Neuronal stem cell (in vitro differentiated cells): ENCODE data around the gene RGS6.

Source experiments
- DNase-seq: peaks from one replicate; pipeline ENCODE4 v3.0.0-alpha.2; 2013; ENCODE audit warnings: low spot score
- H2AFZ ChIP-seq: one replicate; pipeline ENCODE4 v1.6.1; 2013; ENCODE audit warnings: mild to moderate bottlenecking, low read length, inconsistent platforms
- H2AK5ac ChIP-seq: 2 replicates; pipeline ENCODE4 v1.6.1; 2013; ENCODE audit warnings: low read depth, mild to moderate bottlenecking, inconsistent platforms, low read length, moderate library complexity, mixed read lengths
- H2BK120ac ChIP-seq: 2 replicates; pipeline ENCODE4 v1.6.1; 2013; ENCODE audit warnings: low read depth, mild to moderate bottlenecking, inconsistent platforms, low read length, moderate library complexity, mixed read lengths
- H2BK12ac ChIP-seq: one replicate; pipeline ENCODE4 v1.6.1; 2013; ENCODE audit warnings: low read length, inconsistent platforms
- H2BK15ac ChIP-seq: 2 replicates; pipeline ENCODE4 v1.6.1; 2013; ENCODE audit warnings: mild to moderate bottlenecking, low read length, inconsistent platforms, mixed read lengths
- H2BK5ac ChIP-seq: one replicate; pipeline ENCODE4 v1.6.1; 2013; ENCODE audit warnings: inconsistent platforms, mild to moderate bottlenecking, low read length, moderate library complexity
- H3K14ac ChIP-seq: one replicate; pipeline ENCODE4 v1.6.1; 2013; ENCODE audit warnings: low read length, inconsistent platforms
- H3K18ac ChIP-seq: 2 replicates; pipeline ENCODE4 v1.6.1; 2013; ENCODE audit warnings: low read length, inconsistent platforms
- H3K23ac ChIP-seq: 2 replicates; pipeline ENCODE4 v1.6.1; 2013; ENCODE audit warnings: low read depth, mild to moderate bottlenecking, mixed read lengths, low read length, inconsistent platforms; ENCODE audit not compliant: poor library complexity
- H3K27ac ChIP-seq: replicated peaks from 3 replicates; pipeline ENCODE4 v1.5.1; 2013; ENCODE audit warnings: low read length, inconsistent platforms
- H3K27me3 ChIP-seq, 3 experiments: 2 replicates each; pipeline ENCODE4 v1.6.1; 2013; ENCODE audit warnings: low read length in 3 of 3, mild to moderate bottlenecking in 2 of 3, inconsistent platforms in 1 of 3, low read depth in 1 of 3, mixed read lengths in 1 of 3, moderate library complexity in 1 of 3; ENCODE audit not compliant: control insufficient read depth in 3 of 3, insufficient read depth in 3 of 3
- H3K36me3 ChIP-seq, 2 donors: replicated peaks in 1 of 2; 2 replicates each; pipeline ENCODE4 v1.6.1; 2013; ENCODE audit warnings: low read length in 2 of 2; ENCODE audit not compliant: control insufficient read depth in 2 of 2, insufficient read depth in 2 of 2
- H3K4ac ChIP-seq: 2 replicates; pipeline ENCODE4 v1.6.1; 2013; ENCODE audit warnings: inconsistent platforms, mild to moderate bottlenecking, low read length, moderate library complexity
- H3K4me1 ChIP-seq, 2 donors: 1 replicate in 1 of 2; 2 replicates in 1 of 2; pipeline ENCODE4 v1.6.1; 2013; ENCODE audit warnings: low read length in 2 of 2, low read depth in 1 of 2; ENCODE audit not compliant: control insufficient read depth in 2 of 2, insufficient read depth in 1 of 2
- H3K4me2 ChIP-seq: one replicate; pipeline ENCODE4 v1.6.1; 2013; ENCODE audit warnings: mild to moderate bottlenecking, low read length, inconsistent platforms; ENCODE audit not compliant: insufficient read depth, poor library complexity, severe bottlenecking
- H3K4me3 ChIP-seq, 2 donors: 2 replicates each; pipeline ENCODE4 v1.5.1; 2013; ENCODE audit warnings: low read length in 2 of 2, mild to moderate bottlenecking in 2 of 2, inconsistent platforms in 1 of 2, moderate library complexity in 1 of 2
- H3K79me1 ChIP-seq: one replicate; pipeline ENCODE4 v1.6.1; 2013; ENCODE audit warnings: low read depth, mild to moderate bottlenecking, inconsistent platforms, low read length, moderate library complexity
- H3K9ac ChIP-seq: one replicate; pipeline ENCODE4 v1.6.1; 2013; ENCODE audit warnings: mild to moderate bottlenecking, low read depth, low read length, inconsistent platforms; ENCODE audit not compliant: poor library complexity
- H3K9me3 ChIP-seq, 2 donors: replicated peaks in 1 of 2; 2 replicates each; pipeline versions ENCODE3 to v1.6.1; 2013; ENCODE audit warnings: low read length in 2 of 2, mild to moderate bottlenecking in 2 of 2, inconsistent platforms in 1 of 2, low read depth in 1 of 2, mixed read lengths in 1 of 2, moderate library complexity in 1 of 2; ENCODE audit not compliant: control insufficient read depth in 2 of 2, insufficient read depth in 1 of 2
- H4K8ac ChIP-seq: one replicate; pipeline ENCODE4 v1.6.1; 2013; ENCODE audit warnings: low read depth, mild to moderate bottlenecking, inconsistent platforms, low read length, moderate library complexity
- H4K91ac ChIP-seq: one replicate; pipeline ENCODE4 v1.6.1; 2013; ENCODE audit warnings: low read length, low read depth, mild to moderate bottlenecking, inconsistent platforms; ENCODE audit not compliant: poor library complexity
- WGBS, 2 donors: extraction: QIAGEN DNeasy Blood & Tissue Kit; methylation state at CpG; one replicate each; pipeline ENCODE4 v1.1.7; 2013; ENCODE audit warnings: missing lambda C conversion rate in 2 of 2, mixed read lengths in 1 of 2; ENCODE audit not compliant: insufficient read length in 2 of 2, insufficient replicate concordance in 1 of 2; ENCODE audit errors: extremely low coverage in 2 of 2; 5-methylcytosine and 5-hydroxymethylcytosine counted together

Gene RGS6

DNA sequence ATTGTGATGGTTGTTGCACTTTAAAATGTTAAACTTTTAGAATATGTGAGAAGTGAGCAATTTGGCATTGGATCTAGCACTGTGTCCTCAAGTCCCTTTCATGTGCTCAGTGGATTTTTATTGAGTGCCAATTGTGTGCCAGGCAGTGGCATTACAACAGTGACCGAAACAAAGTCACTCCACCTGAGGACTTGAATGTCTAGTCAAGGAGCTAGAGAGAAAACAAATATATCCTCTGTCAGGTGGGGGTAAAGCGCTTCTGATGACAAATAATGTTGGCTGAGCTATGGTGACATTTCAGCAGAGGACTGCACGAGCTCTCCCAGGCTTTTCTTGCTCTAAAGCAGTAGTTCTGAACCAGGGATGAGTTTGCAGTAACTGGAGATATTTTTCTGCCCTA, 240.4 kb downstream of the RGS6 start:
- Histone ChIP-seq H3K9me3 (no peaks in the 10 kb centered on the region), H2BK5ac (no peak overlapping the region), H3K27ac (no peak overlapping the region), H4K91ac (no peak overlapping the region), H2AK5ac (no peak overlapping the region), H3K14ac (no peak overlapping the region), H2BK120ac (no peak overlapping the region), H3K79me1 (no peaks in the 10 kb centered on the region), H3K9ac (no peak overlapping the region), H3K36me3 (no peaks in the 10 kb centered on the region), H3K4me1 (no peaks in the 10 kb centered on the region), H3K23ac (no peak overlapping the region), H3K18ac (no peak overlapping the region), H4K8ac (no peak overlapping the region), H3K4me3 (no peak overlapping the region), H2BK12ac (no peak overlapping the region), H3K4me2 (no peak overlapping the region), H3K27me3 (no peaks in the 10 kb centered on the region), H3K4ac (no peak overlapping the region), H2BK15ac (no peak overlapping the region), H2AFZ (no peak overlapping the region)
- WGBS, 2 donors = no CpG with 5 or more reads among the region's 3 CpGs
- no peak for DNase-seq

DNA sequence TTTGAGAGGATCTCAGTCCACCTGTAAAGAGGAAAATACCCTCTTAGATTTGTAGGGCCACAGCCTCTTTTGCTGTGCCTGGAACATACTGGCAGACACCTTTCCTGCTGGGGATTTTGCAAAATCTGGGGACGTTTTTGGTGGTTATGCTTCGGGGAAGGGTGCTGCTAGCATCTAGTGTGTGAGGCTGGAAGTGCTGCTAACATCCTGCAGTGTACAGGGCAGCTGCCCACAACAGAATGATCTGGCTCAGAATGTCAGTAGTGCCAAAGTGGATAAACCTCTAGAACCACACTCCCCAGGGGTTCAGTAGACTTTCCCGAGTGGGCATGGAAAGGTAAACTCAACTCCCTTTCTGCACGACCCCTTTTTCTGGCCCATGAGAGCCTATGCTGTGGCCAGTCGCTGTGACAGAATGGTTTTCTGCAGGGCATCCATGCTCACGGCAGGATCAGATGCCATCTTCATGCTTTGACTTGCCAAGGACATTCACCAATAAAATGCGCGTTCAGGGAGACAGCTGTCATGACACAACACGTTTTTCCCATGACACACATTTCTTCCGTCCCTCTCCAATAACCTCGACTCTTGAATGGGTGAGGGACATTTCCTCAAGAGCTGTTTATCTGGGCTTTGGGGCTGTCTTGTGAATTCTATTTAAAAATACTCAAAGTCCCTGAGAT, 240.9 kb downstream of the RGS6 start:
- Histone ChIP-seq H3K18ac (no peak overlapping the region), H4K91ac (no peak overlapping the region), H2BK5ac (no peak overlapping the region), H3K27ac (no peak overlapping the region), H3K9ac (no peak overlapping the region), H2BK15ac (no peak overlapping the region), H3K14ac (no peak overlapping the region), H3K4me2 (no peak overlapping the region), H2BK12ac (no peak overlapping the region), H2AFZ (no peak overlapping the region), H2BK120ac (no peak overlapping the region), H3K4me3 (no peak overlapping the region), H3K23ac (no peak overlapping the region), H2AK5ac (no peak overlapping the region), H3K27me3 (no peaks in the 10 kb centered on the region), H3K4ac (no peak overlapping the region), H3K36me3 (no peaks in the 10 kb centered on the region), H4K8ac (no peak overlapping the region), H3K79me1 (no peaks in the 10 kb centered on the region), H3K4me1 (no peaks in the 10 kb centered on the region), H3K9me3 (no peaks in the 10 kb centered on the region)
- DNase-seq = no peak
- no CpG with 5 or more reads among the region's 11 CpGs for WGBS, 2 donors

DNA sequence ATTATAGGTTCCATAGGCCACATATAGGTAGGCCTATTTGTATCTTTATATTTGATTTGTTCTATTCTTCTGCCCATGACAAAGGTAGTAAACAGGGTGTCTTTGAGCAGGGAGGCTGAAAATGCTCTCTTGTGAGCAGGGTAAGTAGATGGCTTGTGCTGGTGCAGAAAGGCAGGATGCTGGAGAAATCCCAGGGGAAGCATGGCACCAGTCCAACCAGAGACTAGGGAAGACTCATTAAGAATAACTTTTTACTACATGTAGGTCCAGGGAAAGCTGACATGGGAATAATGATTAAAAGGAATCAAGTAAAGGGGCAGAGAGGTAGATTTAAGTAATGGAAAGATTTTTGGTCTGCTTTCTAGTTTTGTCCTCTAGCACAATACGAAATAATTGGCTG, 245.0 kb downstream of the RGS6 start:
- Histone ChIP-seq H3K4ac (no peak overlapping the region), H2BK15ac (no peak overlapping the region), H3K4me1 (no peaks in the 10 kb centered on the region), H2BK12ac (no peak overlapping the region), H3K9me3 (no peaks in the 10 kb centered on the region), H2BK5ac (no peak overlapping the region), H2AFZ (no peak overlapping the region), H4K8ac (no peak overlapping the region), H3K9ac (no peak overlapping the region), H3K36me3 (no peaks in the 10 kb centered on the region), H3K23ac (no peak overlapping the region), H2AK5ac (no peak overlapping the region), H4K91ac (no peak overlapping the region), H3K79me1 (no peaks in the 10 kb centered on the region), H3K14ac (no peak overlapping the region), H3K18ac (no peak overlapping the region), H3K4me3 (no peak overlapping the region), H2BK120ac (no peak overlapping the region), H3K27ac (no peak overlapping the region), H3K27me3 (no peaks in the 10 kb centered on the region), H3K4me2 (no peak overlapping the region)
- DNase-seq = no peak
- WGBS, 2 donors = no CpG with 5 or more reads among the region's 1 CpG

DNA sequence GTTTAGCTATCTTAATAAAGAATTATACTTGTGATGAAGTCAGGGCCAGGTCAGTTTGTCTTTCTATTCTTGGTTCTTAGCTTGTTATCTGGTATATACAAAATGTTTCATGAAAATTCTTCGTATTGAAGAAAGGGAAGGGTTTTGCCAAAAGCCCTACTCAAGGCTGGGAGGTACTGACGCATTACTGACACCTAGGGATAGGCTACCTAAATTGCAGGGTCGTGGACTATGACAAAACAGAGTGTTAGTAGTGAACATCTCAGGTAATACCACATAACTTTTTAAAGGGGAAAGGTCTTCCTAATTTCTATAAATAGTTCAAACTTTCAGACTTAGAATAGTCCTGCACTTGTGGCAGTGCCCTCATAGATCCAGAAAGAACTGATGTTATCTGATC, 246.3 kb downstream of the RGS6 start:
- H3K9me3 ChIP-seq = no peaks in the 10 kb centered on the region
- no peaks in the 10 kb centered on the region for H3K36me3 ChIP-seq
- H2BK12ac ChIP-seq = no peak overlapping the region
- H3K27me3 ChIP-seq = no peaks in the 10 kb centered on the region
- no peak overlapping the region for H2BK5ac ChIP-seq
- no CpG with 5 or more reads among the region's 3 CpGs for WGBS, 2 donors
- no peak overlapping the region for H3K27ac ChIP-seq
- H2AK5ac ChIP-seq = no peak overlapping the region
- no peak overlapping the region for H3K4me3 ChIP-seq
- no peak for DNase-seq
- no peaks in the 10 kb centered on the region for H3K79me1 ChIP-seq
- H3K18ac ChIP-seq = no peak overlapping the region
- no peak overlapping the region for H4K91ac ChIP-seq
- no peak overlapping the region for H4K8ac ChIP-seq
- no peaks in the 10 kb centered on the region for H3K4me1 ChIP-seq
- H3K4me2 ChIP-seq = no peak overlapping the region
- H2BK120ac ChIP-seq = no peak overlapping the region
- no peak overlapping the region for H3K14ac ChIP-seq
- no peak overlapping the region for H2AFZ ChIP-seq
- H3K23ac ChIP-seq = no peak overlapping the region
- no peak overlapping the region for H2BK15ac ChIP-seq
- no peak overlapping the region for H3K9ac ChIP-seq
- no peak overlapping the region for H3K4ac ChIP-seq
